HepG2 (cell line): ENCODE results near the gene DTNB. TPM values are rescaled to one million over a fixed set of nuclear protein-coding genes. Genes with fewer than 3 reads are reported as not detected.

ENCODE experiments used
- ATAC-seq: fragments of 200-7000 bp; cut with Tn5 transposase; 3 replicates; pipeline ENCODE4 v1.9.1; 2020; ENCODE audit warnings: mild to moderate bottlenecking, moderate library complexity
- BruUV-seq: library from RNA; stranded (reverse); fragments of 400-500 nt; replicated peaks from 2 replicates; lab custom pipeline; 2021; lab: Mats Ljungman, UMichigan
- CTCF ChIA-PET: fragments of 300-600 bp; formaldehyde crosslinking; extraction: SDS; loops from one replicate; lab custom pipeline; 2021; ENCODE audit warnings: low total read pairs, inconsistent platforms, low intra/inter-chr PET ratio; lab: Yijun Ruan, JAX
- POLR2A ChIA-PET: fragments of 350-600 bp; sonication (Branson Sonifier 250); formaldehyde crosslinking; loops from one replicate; lab custom pipeline; 2020; ENCODE audit warnings: antibody characterized with exemption, inconsistent platforms; lab: Yijun Ruan, JAX
- DNase-seq: peaks from one replicate; pipeline ENCODE4 v3.0.0-alpha.2; 2015; ENCODE audit warnings: low spot score
- FAIRE-seq: peaks from 3 replicates; lab custom pipeline; 2011; peaks lifted over from hg19 to GRCh38; lab: Jason Lieb, UNC
- H2AFZ ChIP-seq: one replicate; pipeline ENCODE4 v1.6.1; 2011; ENCODE audit warnings: low read length, inconsistent platforms
- H3K27ac ChIP-seq: fragments of 300-600 bp; 3 replicates; pipeline ENCODE4 v1.8.0; 2011; ENCODE audit warnings: mixed run types, mild to moderate bottlenecking, mixed read lengths, low read length, inconsistent platforms; ENCODE audit not compliant: insufficient read depth; ENCODE audit errors: extremely low read length
- H3K27me3 ChIP-seq, 2 experiments: fragments of 200-600 bp in 1 of 2; 2 replicates in 1 of 2; 3 replicates in 1 of 2; pipeline versions ENCODE4 v1.6.0 to v1.8.0; 2011; ENCODE audit warnings: low read length in 2 of 2, mild to moderate bottlenecking in 2 of 2, moderate library complexity in 2 of 2, inconsistent platforms in 1 of 2; ENCODE audit not compliant: insufficient read depth in 2 of 2, control insufficient read depth in 1 of 2
- H3K36me3 ChIP-seq, 2 experiments: fragments of 200-600 bp in 1 of 2; replicated peaks in 1 of 2; 2 replicates in 1 of 2; 3 replicates in 1 of 2; pipeline versions ENCODE4 v1.5.1 to v1.8.0; 2011; ENCODE audit warnings: low read length in 2 of 2, inconsistent platforms in 1 of 2; ENCODE audit not compliant: insufficient read depth in 2 of 2, control insufficient read depth in 1 of 2
- H3K4me1 ChIP-seq: 2 replicates; pipeline ENCODE4 v1.5.1; 2012; ENCODE audit warnings: low read length, inconsistent platforms; ENCODE audit not compliant: insufficient read depth
- H3K4me2 ChIP-seq: 2 replicates; pipeline ENCODE4 v1.6.0; 2011; ENCODE audit warnings: low read depth, low read length, inconsistent platforms
- H3K4me3 ChIP-seq, 3 experiments: fragments of 200-600 bp in 1 of 3; sonication (generic), shearing (Covaris generic) in 1 of 3; replicated peaks in 1 of 3; 2 replicates each; pipeline ENCODE4 v1.5.1; 2011 to 2016; ENCODE audit warnings: low read length in 3 of 3, inconsistent platforms in 2 of 3, low read depth in 2 of 3, mild to moderate bottlenecking in 2 of 3, control low read depth in 1 of 3, mixed read lengths in 1 of 3; ENCODE audit not compliant: insufficient read depth in 1 of 3
- H3K79me2 ChIP-seq: one replicate; pipeline ENCODE4 v1.6.1; 2011; ENCODE audit warnings: low read length, inconsistent platforms; ENCODE audit not compliant: insufficient read depth
- H3K9ac ChIP-seq: 2 replicates; pipeline ENCODE4 v1.6.0; 2011; ENCODE audit warnings: mild to moderate bottlenecking, low read depth, low read length, inconsistent platforms; ENCODE audit not compliant: insufficient read depth
- H3K9me3 ChIP-seq: 2 replicates; pipeline ENCODE4 v1.5.1; 2012; ENCODE audit warnings: mild to moderate bottlenecking, low read length
- H4K20me1 ChIP-seq: 2 replicates; pipeline ENCODE4 v1.6.0; 2011; ENCODE audit warnings: inconsistent platforms, mild to moderate bottlenecking, low read length, moderate library complexity; ENCODE audit not compliant: insufficient read depth
- HNRNPLL ChIP-seq: fragments of 200-400 bp; formaldehyde crosslinking; IDR thresholded peaks from 2 replicates; pipeline ENCODE4 v1.6.1; 2017; ENCODE audit warnings: mild to moderate bottlenecking, low read depth, low read length; ENCODE audit not compliant: poor library complexity, severe bottlenecking
- MZF1 ChIP-seq: sonication (generic); formaldehyde crosslinking; IDR thresholded peaks from 2 replicates; pipeline ENCODE4 v1.8.1; 2023; ENCODE audit warnings: mild to moderate bottlenecking, missing genetic modification reagents, borderline replicate concordance
- PBX3 ChIP-seq: sonication (generic); formaldehyde crosslinking; IDR thresholded peaks from 2 replicates; pipeline ENCODE4 v1.8.1; 2023; ENCODE audit warnings: missing genetic modification reagents, inconsistent platforms, borderline replicate concordance
- PHF20 ChIP-seq: sonication (generic); formaldehyde crosslinking; IDR thresholded peaks from 2 replicates; pipeline ENCODE4 v1.5.0; 2020; ENCODE audit warnings: mild to moderate bottlenecking, missing genetic modification reagents
- TCF12 ChIP-seq, 2 experiments: fragments of 450-650 bp in 1 of 2; sonication (generic) in 1 of 2; formaldehyde crosslinking in 1 of 2; IDR thresholded peaks; 2 replicates each; pipeline versions ENCODE4 v1.6.1 to v1.8.0; 2017 to 2022; ENCODE audit warnings: antibody characterized with exemption in 1 of 2, mild to moderate bottlenecking in 1 of 2, missing genetic modification reagents in 1 of 2, moderate library complexity in 1 of 2
- ZSCAN31 ChIP-seq: sonication (generic); formaldehyde crosslinking; IDR thresholded peaks from 2 replicates; pipeline ENCODE4 v1.5.0; 2020; ENCODE audit warnings: low read depth, mild to moderate bottlenecking, missing genetic modification reagents
- WGBS: methylation state at CpG from one replicate; pipeline ENCODE4 v1.1.6; 2017; ENCODE audit warnings: low lambda C conversion rate; 5-methylcytosine and 5-hydroxymethylcytosine counted together
- in situ Hi-C: cut with HindIII; loops from 2 replicates; pipeline ENCODE4 v1.10.0; 2017; ENCODE audit warnings: low pct_unique_long_range_greater_than_20kb; ENCODE audit not compliant: extremely low pct_ligation_motif_present
- intact Hi-C: fragments of 100-400 bp; cut with micrococcal nuclease; formaldehyde crosslinking; loops from one replicate; pipeline ENCODE4 v1.10.0; 2022; ENCODE audit not compliant: unreplicated experiment
- polyA plus RNA-seq, 8 experiments: library from polyadenylated mRNA; depleted of rRNA in 3 of 8; stranded (reverse) in 7 of 8; unstranded in 1 of 8; fragments of >200 nt; fragmentation: Illumina TruSeq in 4 of 8; extraction: Trizol in 4 of 8; gene quantifications; 2 replicates each; pipeline versions ENCODE4 v1.2.1 to v1.2.3, GENCODE V29; 2011 to 2016; ENCODE audit warnings: low read depth in 4 of 8, missing spikeins in 1 of 8, mixed read lengths in 1 of 8; ENCODE audit not compliant: insufficient read depth in 1 of 8
- total RNA-seq, 5 experiments: library from RNA; depleted of rRNA; stranded (reverse); fragments of >200 nt; fragmentation: Illumina TruSeq; extraction: Trizol; gene quantifications; 2 replicates each; pipeline ENCODE4 v1.2.3, GENCODE V29; 2016; ENCODE audit warnings: low read depth in 1 of 5

DTNB gene
- total and polyA plus RNA-seq, 2 of the 13 experiments (the other 11 are each of a cell fraction or from before 2014, with no cell fraction given), result 14.4 to 23.9 TPM

GRCh38 chr2:25339791-25340180, 333.6 kb downstream of the DTNB start (continued):
- TF ChIP-seq PBX3 (CRISPR knock-in tag) (no peak), ZSCAN31 (CRISPR knock-in tag) (no peak), HNRNPLL (peak; percentile 56)

GRCh38 chr2:25339211-25339674, 334.1 kb downstream of the DTNB start:
- WGBS, result 78% methylated on average over 6 of the region's 8 CpGs
- Histone ChIP-seq H2AFZ (no peak overlapping the region), H3K79me2 (no peaks in the 10 kb centered on the region), H3K27ac (no peak overlapping the region), H3K9me3 (no peaks in the 10 kb centered on the region), H3K4me3 (no peak overlapping the region), H3K4me1 (peaks cover 40% of the 10 kb centered on the region), H4K20me1 (no peaks in the 10 kb centered on the region; the same call in 1 of the 2 replicates), H3K36me3 (no peaks in the 10 kb centered on the region), H3K4me2 (peak overlapping the region; percentile 69; the same call in 1 of the 2 replicates), H3K9ac (no peak overlapping the region)
- POLR2A ChIA-PET, result interaction anchor here (1.1 kb wide), 1 partner anchor 23 kb away, joined by 4 read pairs; no protein-coding TSS in a partner anchor
- BruUV-seq, result no TSS peak
- CTCF ChIA-PET, result no interaction called here
- FAIRE-seq, result no peak
- no peak for DNase-seq
- in situ Hi-C loops, result no loop called here
- no peak for TF ChIP-seq MZF1 (CRISPR knock-in tag)
- TF ChIP-seq PHF20 (CRISPR knock-in tag), result peak; percentile 40; the same call in 1 of the 2 replicates
- no peak for TF ChIP-seq TCF12 (IDR thresholded peaks at IDR 0.05)
- no peak for TF ChIP-seq TCF12 (CRISPR knock-in tag; IDR thresholded peaks at IDR 0.05)
- TF ChIP-seq, all 625 proteins: peak for 1
- H3K27me3 ChIP-seq, result peaks cover 0 to 20% of the 10 kb centered on the region in 2 experiments; a peak in 2 of 5 replicates
- no peak for ATAC-seq
- intact Hi-C loops, result no loop called here
